GM19239 (cell line): Measurements from ENCODE around the gene MAP3K5.
A peak's percentile ranks its signal among the peaks of the same experiment; 100 is the strongest.
"Not testable (repeated sequence)": the region's sequence is repeated elsewhere in the genome, so short reads cannot be mapped to it uniquely, and the experiment has no call there.

Experiments
- DNase-seq: peaks from one replicate; pipeline ENCODE4 v3.0.0; 2011; ENCODE audit warnings: low spot score; ENCODE audit not compliant: insufficient read length
- FAIRE-seq: peaks from 2 replicates; lab custom pipeline; 2011; peaks lifted over from hg19 to GRCh38; lab: Jason Lieb, UNC

The MAP3K5 gene

DNA sequence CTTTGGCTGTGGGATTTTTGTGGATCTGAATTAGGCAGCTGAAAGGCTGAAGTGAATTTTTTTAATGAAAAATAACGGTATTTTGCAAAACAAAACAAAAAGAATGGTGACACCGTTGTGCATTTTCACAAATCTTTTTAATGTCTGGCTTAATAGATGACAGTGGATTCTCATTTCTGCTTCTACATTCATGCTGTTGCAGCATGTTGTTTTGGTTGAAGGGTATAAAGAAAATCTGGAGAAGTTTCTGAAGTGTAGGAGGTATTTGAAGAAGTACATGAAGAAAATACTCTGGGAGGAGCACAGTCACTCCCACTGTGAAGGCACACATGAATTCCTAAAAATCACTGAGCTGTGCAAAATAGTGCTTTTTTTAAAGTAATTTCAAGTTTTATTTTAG lies 3.1 kb upstream of the MAP3K5 start:
- FAIRE-seq (no peak), DNase-seq (no peak)

DNA sequence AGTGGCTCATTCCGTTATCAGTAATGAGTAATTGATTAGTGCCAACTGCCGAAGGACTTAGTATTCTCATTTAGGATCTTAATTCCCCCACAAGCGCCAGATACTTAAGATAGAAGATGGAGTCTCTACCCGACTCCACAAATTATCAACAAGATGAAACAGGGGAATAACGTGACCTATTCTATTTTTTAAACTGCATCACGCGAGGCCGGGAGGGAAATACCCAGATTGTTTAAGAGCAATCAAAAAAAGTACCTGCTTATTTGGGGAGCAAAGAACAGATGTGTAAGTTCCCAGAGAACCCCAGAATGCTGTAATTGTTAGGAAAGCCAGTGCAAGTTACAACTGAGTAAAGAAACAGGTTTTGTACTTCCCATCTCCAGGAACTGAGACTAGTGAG lies 1.1 kb upstream of the MAP3K5 start:
- no peak for DNase-seq
- no peak for FAIRE-seq

DNA sequence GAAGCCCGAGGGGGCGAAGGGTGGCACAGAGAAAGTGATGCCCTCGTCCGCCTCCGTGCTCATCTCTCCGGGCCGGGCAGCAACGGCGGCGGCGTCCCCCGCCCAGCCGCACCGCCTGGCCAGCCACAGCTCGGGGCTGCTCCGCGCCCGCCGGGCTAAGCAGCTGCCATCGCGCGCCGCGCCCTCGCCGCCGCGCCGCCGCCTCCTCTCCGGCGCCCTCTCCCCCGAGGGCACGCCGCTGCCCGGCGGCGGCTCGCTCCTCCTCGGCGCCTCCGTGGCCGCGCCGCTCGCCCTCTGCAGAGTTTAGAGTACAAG lies 225 bp downstream of the MAP3K5 start:
- no peak for FAIRE-seq

DNA sequence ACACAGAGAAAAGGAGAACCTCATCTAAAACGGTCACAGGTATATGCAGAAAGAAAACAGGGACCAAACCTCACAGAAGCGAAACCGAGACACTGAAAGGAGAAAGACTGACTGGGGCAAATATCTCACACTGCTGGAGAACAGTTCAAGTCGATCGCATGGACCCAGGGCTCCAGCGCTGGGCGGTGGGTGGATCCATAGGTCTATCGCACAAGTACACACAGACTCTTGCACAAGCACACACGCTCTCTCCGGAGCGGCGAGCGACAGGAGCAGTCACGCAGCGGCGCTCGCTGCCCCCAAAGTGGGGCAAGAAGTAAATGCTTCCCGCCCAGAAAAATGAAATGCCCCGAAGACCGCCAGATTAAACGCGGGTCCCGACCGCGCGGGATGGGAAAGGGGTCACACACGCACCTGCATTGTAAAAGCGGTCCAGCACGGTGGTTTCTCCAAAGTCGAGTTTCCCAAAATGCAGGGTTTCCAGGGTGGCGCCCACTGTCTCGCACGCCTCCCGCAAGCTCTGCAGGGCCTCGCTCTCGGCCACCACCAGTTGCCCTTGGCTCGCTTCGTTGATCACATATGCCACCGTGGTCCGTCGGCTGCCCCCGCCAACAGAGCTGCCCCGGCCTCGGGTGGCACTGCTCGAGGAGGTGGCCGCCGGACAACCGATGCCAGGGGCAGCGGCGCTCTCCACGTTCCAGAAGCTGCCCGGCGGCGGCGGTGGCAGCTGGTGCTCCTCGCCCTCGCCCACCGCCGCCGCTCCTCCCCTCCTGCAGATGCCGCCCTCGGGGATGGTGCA lies 782 bp downstream of the MAP3K5 start:
- FAIRE-seq (peak; percentile 95), DNase-seq (peak; percentile 25)

More for the DNA sequence above, 225 bp downstream of the MAP3K5 start:
- no peak for DNase-seq

DNA sequence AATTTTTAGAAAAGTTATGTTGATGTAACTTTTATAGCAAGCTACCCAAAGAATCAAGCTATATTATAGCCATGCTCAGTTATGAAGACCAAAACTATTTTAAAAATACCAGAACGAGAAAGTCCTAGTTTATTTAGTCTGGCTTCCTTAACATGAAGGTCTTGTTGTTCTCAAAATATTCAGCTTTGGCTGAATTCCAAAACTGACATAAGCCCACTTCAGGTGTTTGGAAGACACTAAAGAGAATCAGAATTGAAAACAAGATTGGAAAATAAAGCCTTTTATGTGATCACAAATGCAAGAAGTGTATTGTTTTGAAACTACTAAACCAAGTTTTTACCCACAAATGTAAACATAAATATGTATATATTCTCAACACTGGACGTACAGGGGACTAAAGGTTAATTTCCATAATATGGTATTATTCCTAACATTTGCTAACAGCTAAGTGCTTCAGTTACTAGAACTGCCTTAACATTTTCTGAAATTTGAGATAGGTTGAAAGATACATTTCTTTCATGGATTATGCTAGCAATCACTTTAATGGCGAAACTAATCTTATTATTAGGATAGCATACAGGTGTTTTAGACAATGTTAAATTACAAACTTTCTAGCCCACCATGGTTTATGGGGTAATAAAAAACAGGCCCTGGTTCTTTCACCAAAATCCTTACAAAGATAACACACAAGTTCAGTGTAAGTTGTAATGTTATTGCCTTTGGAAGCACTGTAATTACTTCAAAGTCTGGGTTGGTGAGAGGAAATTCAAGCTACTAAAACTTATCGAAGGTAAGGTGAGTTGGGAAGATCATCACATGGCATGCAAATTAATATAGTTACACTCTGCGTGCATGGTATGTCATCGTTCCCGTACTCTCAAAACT lies 1.6 kb downstream of the MAP3K5 start:
- DNase-seq = no peak
- peak; percentile 39 for FAIRE-seq

DNA sequence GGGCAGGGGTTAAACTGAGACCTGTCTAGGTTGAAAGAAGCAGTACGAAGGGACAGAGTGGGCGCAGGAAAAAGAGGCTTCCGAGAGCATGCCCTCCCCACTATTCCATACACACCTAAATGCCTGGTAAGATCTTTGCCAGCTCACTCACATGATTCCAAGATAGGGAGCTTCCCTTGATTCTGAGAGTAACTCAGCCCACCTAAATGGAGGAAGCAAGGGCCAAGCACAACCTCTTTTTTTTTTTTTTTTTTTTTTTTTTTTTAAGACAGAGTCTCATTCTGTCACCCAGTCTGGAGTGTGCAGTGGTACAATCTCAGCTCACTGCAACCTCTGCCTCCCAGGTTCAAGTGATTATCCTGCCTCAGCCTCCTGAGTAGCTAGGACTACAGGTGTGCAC lies 2.8 kb downstream of the MAP3K5 start:
- not testable (repeated sequence) for DNase-seq, FAIRE-seq

DNA sequence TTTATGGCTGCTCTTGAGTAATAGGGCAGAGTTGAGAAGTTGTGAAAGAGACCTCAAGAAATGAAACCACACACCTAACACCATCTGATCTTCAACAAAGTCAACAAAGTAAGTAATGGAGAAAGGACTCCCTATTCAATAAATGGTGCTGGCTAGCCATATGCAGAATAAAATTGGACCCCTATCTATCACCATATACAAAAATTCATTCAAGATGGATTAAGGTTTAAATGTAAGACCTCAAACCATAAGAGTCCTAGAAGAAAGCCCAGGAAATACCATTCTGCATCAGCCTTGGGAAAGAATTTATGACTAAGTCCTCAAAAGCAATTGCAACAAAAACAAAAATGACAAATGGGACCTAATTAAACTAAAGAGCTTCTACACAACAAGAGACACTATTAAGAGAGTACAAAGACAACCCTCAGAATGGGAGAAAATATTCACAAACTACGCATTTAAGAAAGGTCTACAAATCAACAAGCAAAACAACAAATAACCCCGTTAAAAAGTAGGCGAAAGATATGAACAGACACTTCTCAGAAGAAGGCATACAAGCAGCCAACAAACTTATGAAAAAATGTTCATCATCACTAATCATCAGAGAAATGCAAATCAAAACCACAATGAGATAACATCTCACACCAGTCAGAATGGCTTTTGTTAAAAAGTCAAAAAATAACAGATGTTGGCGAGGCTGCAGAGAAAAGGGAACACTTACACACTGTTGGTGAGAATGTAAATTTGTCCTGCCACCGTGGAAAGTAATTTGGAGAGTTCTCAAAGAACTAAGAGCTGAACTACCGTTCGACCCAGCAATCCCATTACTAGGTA lies 4.0 kb downstream of the MAP3K5 start:
- FAIRE-seq = peak; percentile 88
- no peak for DNase-seq

DNA sequence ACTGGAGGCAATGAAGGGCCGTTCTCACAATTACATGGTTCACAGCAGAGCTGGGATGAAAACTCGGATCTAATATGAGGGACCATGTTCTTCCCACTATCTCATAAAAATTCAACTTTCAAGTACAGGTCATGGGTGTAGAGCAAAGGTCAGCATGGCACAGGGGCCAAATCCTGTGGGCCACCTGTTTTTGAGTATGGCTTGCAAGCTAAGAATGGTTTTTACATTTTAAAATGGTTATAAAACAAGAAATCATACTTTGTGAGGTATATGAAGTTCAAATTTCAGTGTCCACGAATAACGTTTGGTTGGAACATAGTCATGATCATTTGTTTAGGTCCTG lies 4.6 kb downstream of the MAP3K5 start:
- DNase-seq = no peak
- no peak for FAIRE-seq

DNA sequence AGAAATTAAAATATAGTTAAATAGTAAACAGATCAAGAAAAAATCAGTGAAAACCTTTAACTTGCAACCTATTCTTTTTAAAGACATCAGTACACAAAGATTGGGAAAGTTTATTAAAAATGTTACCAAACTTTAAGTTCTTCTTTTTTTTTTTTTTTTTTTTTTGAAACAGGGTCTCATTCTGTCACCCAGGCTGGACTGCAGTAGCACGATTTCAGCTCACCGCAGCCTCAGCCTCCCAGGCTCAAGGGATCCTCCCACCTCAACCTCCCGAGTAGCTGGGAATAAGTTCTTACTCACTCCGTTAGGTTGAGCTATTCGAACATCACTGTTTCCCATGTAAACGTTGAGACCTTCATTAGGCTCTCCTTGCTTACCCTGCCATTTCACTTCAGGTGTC lies 5.6 kb downstream of the MAP3K5 start:
- FAIRE-seq (no peak), DNase-seq (no peak)

DNA sequence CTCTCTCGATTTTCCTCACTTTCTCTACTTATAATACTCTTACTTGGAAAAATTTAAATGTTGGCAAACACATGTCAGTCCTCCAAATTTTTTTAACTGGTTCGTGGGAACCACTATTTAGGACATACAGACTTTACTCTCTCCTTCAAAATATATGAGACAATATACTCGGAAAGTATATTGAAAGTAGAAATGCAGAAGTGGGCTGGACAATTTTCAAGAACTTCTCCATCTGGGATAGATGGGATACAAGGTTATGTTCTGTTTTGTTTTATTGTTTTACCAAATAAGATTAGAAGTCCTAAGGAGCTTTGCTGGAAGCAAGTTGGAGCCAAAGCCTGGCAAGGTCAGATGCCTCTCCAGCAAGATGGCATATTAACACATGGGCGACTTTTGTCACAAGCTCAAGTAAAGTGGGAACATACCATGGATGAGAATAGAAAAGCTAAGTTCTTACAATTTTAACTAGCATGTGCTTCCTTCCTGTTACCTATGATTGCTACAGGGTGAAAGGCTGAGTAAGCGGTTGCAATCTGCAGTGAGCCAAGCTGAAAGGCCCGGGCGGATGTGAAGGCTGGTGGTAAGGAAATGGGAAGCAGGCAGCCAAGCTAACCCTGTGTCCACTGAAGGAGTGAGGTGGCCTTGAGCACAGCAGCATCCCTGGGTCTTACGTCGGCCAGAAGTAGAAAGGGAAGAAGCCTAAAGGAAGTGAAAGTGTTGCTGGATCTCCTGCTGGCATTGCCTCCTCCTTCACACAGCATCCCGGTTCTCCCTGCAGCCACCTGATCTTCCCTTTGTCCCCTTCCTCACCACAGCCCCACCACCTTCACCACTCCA lies 7.1 kb downstream of the MAP3K5 start:
- DNase-seq (no peak), FAIRE-seq (peak; percentile 94)

DNA sequence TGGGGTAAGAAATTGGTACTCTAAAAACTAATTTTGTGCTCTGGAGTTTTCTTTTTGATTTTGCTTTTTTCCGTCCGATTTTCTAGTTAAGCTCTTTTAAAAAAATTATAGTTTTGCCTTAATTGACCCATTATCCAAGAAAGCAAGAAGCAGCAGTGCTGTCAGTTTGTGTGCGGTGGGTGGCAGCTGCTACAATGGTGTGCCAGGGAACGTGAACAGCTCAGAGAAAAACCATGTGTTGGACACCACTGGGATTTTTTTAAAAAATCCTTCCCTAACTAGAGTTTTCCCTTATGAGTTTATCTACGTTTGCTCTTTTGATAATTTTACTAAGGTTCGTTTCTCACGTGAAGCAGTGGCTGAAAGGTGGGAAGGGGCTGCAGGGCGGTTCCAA lies 8.0 kb downstream of the MAP3K5 start:
- DNase-seq = no peak
- FAIRE-seq = peak; percentile 21

DNA sequence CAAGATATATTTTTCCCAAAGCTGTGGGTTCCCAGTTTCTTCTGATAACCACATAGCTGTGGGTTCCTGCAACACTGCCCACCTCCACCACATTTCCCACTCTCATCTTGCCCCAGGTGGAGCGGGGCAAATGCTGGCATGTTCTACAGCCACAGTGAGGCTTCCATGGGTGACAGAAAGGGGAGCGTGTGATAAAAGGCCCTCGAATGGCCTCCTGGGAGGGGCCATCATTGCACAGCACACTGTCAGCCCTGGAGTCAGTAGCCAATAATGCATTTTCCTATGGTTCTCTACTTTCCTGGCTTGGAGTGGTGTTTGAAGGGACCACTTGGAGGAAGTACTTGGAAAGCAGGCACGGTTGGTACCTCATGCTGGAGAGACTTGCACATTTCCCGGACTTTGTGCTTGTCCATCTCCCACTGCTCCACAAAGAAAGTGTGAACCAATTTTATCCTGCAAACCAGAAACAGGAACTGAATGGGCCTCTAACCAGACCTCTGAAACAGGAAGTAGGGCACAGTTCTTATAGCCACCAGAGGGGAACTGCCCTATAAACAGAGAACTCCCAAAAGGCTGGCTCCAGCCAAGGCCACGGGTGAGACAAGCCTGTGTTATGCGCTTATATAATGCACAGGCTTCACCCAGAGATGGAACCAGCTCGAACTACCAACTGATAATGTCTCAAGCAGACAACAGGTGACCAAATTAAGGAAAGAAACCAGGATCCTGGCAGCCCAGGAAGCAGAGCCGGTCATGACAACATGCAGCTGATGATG lies 8.6 kb downstream of the MAP3K5 start:
- FAIRE-seq (peak; percentile 86), DNase-seq (no peak)

DNA sequence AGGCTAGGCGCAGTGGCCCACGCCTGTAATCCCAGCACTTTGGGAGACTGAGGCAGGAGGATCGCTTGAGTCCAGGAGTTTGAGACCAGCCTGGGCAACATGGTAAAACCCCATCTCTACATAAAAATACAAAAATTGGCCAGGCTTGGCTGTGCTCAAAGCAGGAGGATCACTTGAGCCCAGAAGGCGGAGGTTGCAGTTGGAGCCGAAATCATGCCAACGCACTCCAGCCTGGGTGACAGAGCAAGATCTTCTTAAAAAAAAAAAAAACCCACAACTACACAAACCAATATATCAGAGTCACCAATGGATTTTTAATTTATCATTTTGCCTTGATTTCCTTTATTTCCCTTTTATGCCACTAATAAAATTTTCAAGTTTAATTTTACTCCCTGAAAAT lies 9.3 kb downstream of the MAP3K5 start:
- FAIRE-seq (no peak), DNase-seq (no peak)

DNA sequence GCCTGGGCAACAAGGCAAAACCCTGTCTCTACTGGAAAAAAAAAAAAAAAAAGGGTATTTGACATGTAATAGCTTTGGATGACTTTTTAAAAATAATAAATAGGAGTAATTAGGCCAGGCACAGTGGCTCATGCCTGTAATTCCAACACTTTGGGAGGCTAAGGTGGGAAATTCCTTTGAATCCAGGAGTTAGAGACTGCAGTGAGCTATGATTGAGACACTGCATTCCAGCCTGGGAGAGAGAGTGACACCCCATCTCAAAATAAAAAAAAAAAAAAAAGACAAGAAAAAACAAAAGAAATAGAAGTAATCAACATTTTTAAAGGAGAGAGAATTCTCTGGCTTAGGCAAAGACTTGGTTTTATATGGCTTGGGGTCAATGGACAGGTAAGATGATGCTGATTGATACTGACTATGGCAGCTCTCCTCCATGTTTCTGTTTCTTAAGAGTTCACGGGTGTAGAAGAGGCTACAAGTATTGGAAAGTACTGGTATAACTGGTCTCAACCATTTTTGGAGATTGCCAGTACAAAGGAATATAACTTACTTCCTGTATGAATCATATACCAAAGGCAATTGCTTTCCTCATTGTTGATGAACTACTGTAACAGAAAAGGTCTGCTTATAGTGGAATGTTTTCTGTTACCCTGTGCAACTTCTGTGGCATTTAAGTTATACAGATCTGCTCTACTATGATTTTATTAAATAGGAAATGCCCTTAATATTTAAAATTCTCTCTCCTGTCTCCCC lies 10.1 kb downstream of the MAP3K5 start:
- FAIRE-seq (no peak), DNase-seq (no peak)

DNA sequence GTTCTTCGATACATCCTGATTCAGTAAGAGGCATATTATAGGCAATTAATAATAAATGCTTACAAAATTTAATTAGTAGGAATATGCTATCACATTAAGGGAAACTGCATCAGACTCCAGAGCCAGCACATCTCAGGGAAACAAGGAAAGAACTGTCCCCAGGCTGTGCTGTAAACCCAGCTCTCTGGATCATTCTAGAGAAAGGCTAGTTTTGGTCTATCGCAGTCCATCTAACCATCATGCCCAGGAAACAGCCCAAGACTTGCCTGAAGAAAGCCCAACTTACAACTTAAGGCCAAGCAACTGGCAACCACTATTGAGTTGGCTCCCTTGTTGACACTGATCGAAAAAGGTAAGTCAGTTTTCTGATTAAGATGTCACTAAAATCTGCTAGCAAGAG lies 11.3 kb downstream of the MAP3K5 start:
- FAIRE-seq = no peak
- no peak for DNase-seq

DNA sequence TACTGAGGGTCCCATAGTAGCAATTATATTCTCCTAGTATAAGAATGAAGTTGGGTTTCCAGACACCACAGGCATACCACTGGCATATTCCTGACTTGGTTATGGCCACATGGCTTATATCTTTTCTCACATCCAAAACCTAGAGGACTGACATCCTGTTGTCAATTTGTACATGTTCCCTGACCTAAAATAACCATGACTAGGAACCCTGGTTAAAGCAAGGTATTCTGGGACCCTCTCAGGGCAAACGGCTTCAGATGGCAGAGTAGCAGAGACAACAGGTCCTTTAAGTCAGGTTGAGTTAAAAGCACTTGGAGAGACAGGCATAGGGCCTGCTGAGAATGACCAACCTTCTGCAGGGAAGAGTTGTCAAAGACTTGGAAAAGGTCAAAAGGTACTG lies 12.6 kb downstream of the MAP3K5 start:
- no peak for DNase-seq
- FAIRE-seq = peak; percentile 78

DNA sequence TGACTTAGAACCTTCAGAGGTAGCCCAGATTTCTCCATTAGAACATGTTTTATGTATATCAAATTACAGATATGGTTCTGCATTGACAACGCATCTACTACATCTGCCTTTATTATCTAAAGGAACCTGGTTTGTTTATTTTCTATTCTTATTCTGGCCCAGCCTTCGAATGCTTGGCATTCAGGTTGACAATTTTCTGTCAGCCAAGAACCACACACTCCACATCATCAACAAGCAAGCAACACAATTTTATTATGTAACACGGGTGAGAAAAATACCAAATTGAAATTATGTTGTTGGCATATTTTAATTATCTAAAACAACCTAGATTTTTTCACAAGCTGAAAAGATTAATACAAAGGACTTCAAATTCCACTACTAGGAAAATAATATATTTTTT lies 14.6 kb downstream of the MAP3K5 start:
- FAIRE-seq = no peak
- DNase-seq = no peak

DNA sequence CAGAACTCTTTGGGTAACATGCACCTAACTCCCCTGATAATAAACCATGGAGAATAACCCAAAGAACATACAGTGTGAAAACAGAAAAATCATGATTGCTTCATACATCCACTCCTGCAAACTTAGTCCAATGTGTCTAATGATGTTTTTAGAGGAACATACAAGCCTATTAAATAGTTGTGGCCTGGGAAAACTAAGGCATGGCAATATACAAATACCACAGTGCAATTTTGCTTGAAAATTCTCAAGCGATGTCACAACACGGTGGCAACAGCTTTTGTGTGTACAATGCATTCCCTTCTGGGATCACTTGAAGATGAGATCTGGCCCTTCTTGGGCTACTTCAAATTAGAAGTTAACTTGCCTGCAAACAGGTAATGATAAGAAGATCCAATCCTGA lies 16.7 kb downstream of the MAP3K5 start:
- FAIRE-seq (no peak), DNase-seq (no peak)

DNA sequence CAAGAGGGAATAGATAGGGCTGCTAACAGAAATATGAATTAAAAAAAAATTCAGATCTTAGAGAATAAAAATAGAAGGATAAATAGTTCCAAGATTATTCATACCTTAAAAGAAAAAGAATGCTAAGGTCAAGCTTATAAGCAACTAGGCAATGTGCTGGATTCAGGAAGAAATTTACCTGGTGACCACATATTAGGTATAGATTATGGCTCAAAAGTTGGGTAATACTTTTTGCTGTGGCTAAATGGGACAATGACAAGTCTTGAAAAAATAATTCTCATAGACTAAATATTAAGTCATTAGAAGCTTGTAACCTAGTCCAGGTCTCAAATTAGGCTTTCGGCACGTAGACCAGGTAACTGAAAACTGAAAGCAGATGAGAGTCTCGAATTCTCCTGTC lies 17.2 kb downstream of the MAP3K5 start:
- DNase-seq (no peak), FAIRE-seq (peak; percentile 57)
